ENCODE data around the gene ABCE1.
A peak's percentile ranks its signal among the peaks of the same experiment; 100 is the strongest.

The ABCE1 gene

GRCh38 chr4:145097821-145098674 is at the start of gene ABCE1, which contains the start of gene ANAPC10:
ABCE1 (plus strand) TSS chr4:145098311; CDS start chr4:145104413, 6,102 bp downstream.
ANAPC10 (minus strand) TSS chr4:145098196; CDS start chr4:145096099, 2,097 bp downstream.
- DNase-seq: peak; percentile 96

- no peak for DNase-seq
These were observed 49.3 kb upstream of the ABCE1 start for GRCh38 chr4:145048817-145049216.

- no peak for DNase-seq
These were observed 48.9 kb upstream of the ABCE1 start for GRCh38 chr4:145049241-145049640.

GRCh38 chr4:145055533-145056257 is 42.4 kb upstream of the ABCE1 start:
- no peak for DNase-seq

- DNase-seq: no peak
These were observed 41.6 kb upstream of the ABCE1 start for GRCh38 chr4:145056325-145057130.

GRCh38 chr4:145058256-145058655 is 39.9 kb upstream of the ABCE1 start:
- DNase-seq: no peak

GRCh38 chr4:145061318-145061920 is 36.7 kb upstream of the ABCE1 start:
- no peak for DNase-seq

GRCh38 chr4:145066063-145066501 is 32.0 kb upstream of the ABCE1 start:
- DNase-seq: no peak

GRCh38 chr4:145069361-145069760 is 28.8 kb upstream of the ABCE1 start:
- no peak for DNase-seq

- DNase-seq: no peak
These were observed 26.6 kb upstream of the ABCE1 start for GRCh38 chr4:145071560-145071959.

- DNase-seq: no peak
These were observed 22.2 kb upstream of the ABCE1 start for GRCh38 chr4:145075742-145076468.

- no peak for DNase-seq
These were observed 21.6 kb upstream of the ABCE1 start for GRCh38 chr4:145076469-145076855.

GRCh38 chr4:145081756-145082155 is 16.4 kb upstream of the ABCE1 start:
- no peak for DNase-seq

GRCh38 chr4:145083891-145084605 is 14.1 kb upstream of the ABCE1 start:
- DNase-seq: no peak

- no peak for DNase-seq
These were observed 7.7 kb upstream of the ABCE1 start for GRCh38 chr4:145090380-145090779.

GRCh38 chr4:145093638-145094037 is 4.5 kb upstream of the ABCE1 start:
- no peak for DNase-seq

GRCh38 chr4:145097331-145097820 is 735 bp upstream of the ABCE1 start:
- DNase-seq: no peak

GRCh38 chr4:145098675-145099037 is 545 bp downstream of the ABCE1 start:
- DNase-seq: peak; percentile 57

- DNase-seq: no peak
These were observed 1.5 kb downstream of the ABCE1 start for GRCh38 chr4:145099653-145100052.

GRCh38 chr4:145101091-145101490 is 3.0 kb downstream of the ABCE1 start:
- no peak for DNase-seq

- DNase-seq: no peak
These were observed 4.5 kb downstream of the ABCE1 start for GRCh38 chr4:145102619-145103018.

All from activated naive CD4-positive, alpha-beta T cell treated with Interleukin-2 at 50 U/mL for 16 hours (primary cell).